Activated CD4-positive, alpha-beta T cell treated with anti-CD3 and anti-CD28 coated beads, Interleukin-2, amount 10 ng/mL, durations not matched to agents 7 days and 5 days (primary cell): ENCODE results near the gene KDM3B. TPM values are rescaled to one million over a fixed set of nuclear protein-coding genes. Genes with fewer than 3 reads are reported as not detected.

Experiments
- CTCF ChIA-PET: fragments of 350-600 bp; sonication (Branson Sonifier 250); formaldehyde crosslinking; loops from one replicate; lab custom pipeline; 2021; ENCODE audit warnings: antibody characterized with exemption; lab: Charles Lee
- POLR2A ChIA-PET: fragments of 350-600 bp; sonication (Branson Sonifier 250); formaldehyde crosslinking; loops from one replicate; lab custom pipeline; 2021; ENCODE audit warnings: antibody characterized with exemption; lab: Charles Lee
- DNase-seq: peaks from one replicate; pipeline ENCODE4 v3.0.0-alpha.2; 2020
- H3K27ac Mint-ChIP-seq: one replicate; pipeline ENCODE4 v1.8.0; 2021; ENCODE audit warnings: mild to moderate bottlenecking, moderate library complexity, mixed read lengths
- H3K27me3 Mint-ChIP-seq: one replicate; pipeline ENCODE4 v1.8.0; 2021; ENCODE audit warnings: mixed read lengths
- H3K36me3 Mint-ChIP-seq: one replicate; pipeline ENCODE4 v1.8.0; 2021; ENCODE audit warnings: low read depth, mixed read lengths
- H3K4me1 Mint-ChIP-seq: one replicate; pipeline ENCODE4 v1.8.0; 2021; ENCODE audit warnings: mixed read lengths
- H3K4me3 Mint-ChIP-seq: one replicate; pipeline ENCODE4 v1.8.0; 2021; ENCODE audit warnings: mild to moderate bottlenecking, moderate library complexity, mixed read lengths
- H3K9me3 Mint-ChIP-seq: one replicate; pipeline ENCODE4 v1.8.0; 2021; ENCODE audit warnings: mixed read lengths
- total RNA-seq, 2 experiments: library from RNA; stranded (reverse); gene quantifications; one replicate each; pipeline ENCODE4 v1.2.3, GENCODE V29; 2021

Gene KDM3B
- total RNA-seq, 2 experiments from 2014 or later = 60.4 to 65.7 TPM

DNA sequence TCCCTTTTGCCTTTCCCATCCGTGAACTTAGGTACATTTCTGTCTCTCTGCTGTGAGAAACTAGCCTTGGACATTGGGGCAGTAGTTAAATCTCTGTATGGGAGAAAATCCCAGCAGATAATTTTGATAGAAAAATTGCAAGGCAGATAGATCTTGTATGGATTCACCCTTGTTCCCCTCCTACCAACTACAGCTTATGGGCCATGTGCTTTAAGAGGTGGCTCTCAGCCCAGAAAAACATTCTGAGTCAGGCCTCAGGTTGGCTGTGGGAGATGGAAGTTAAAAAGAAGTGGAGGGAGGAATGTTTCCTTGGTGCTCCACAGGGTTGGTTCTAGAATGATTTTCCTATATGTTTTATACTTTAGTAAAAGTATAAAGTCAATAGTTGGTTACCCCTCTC is 1.4 kb upstream of the KDM3B start:
- H3K27ac Mint-ChIP-seq = no peak overlapping the region
- DNase-seq = no peak
- CTCF ChIA-PET = interaction anchor here (1.1 to 9.3 kb wide), 15 partner anchors 16 to 167 kb away, joined by 3 to 444 read pairs (median 7); partner anchors contain the start of genes CDC25C, EGR1 and FAM53C
- no peaks in the 10 kb centered on the region for H3K27me3 Mint-ChIP-seq
- POLR2A ChIA-PET = no interaction called here
- H3K36me3 Mint-ChIP-seq = peaks cover 52% of the 10 kb centered on the region
- H3K4me1 Mint-ChIP-seq = peaks cover 41% of the 10 kb centered on the region
- peaks cover 6% of the 10 kb centered on the region for H3K9me3 Mint-ChIP-seq
- no peak overlapping the region for H3K4me3 Mint-ChIP-seq

DNA sequence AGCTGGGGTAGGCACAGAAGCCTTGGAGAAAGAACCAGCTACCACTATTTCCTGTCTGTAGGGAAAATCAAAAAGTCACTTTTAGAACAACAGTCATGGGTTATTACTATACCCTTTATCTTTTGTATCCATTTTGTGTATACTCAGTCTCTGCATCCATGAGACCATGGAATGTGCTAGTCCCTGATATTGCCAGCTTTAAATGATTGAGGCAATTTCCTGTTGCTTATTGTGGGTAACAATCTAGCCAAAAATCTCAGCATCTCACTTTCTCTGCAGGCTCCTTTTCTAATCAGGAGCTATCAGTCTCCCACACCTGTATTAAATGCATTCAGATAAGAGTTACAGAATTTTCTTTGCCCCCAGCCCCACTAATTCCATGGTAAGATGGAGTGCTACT is 968 bp upstream of the KDM3B start:
- H3K27me3 Mint-ChIP-seq = no peaks in the 10 kb centered on the region
- peaks cover 6% of the 10 kb centered on the region for H3K9me3 Mint-ChIP-seq
- CTCF ChIA-PET = interaction anchor here (0.7 to 9.3 kb wide), 54 partner anchors 10 to 312 kb away, joined by 3 to 444 read pairs (median 6); partner anchors contain the start of genes BRD8, CDC23, CDC25C and EGR1
- H3K4me1 Mint-ChIP-seq = peaks cover 44% of the 10 kb centered on the region
- peak overlapping the region; percentile 60 for H3K4me3 Mint-ChIP-seq
- H3K36me3 Mint-ChIP-seq = peaks cover 50% of the 10 kb centered on the region
- DNase-seq = no peak
- POLR2A ChIA-PET = no interaction called here
- no peak overlapping the region for H3K27ac Mint-ChIP-seq

DNA sequence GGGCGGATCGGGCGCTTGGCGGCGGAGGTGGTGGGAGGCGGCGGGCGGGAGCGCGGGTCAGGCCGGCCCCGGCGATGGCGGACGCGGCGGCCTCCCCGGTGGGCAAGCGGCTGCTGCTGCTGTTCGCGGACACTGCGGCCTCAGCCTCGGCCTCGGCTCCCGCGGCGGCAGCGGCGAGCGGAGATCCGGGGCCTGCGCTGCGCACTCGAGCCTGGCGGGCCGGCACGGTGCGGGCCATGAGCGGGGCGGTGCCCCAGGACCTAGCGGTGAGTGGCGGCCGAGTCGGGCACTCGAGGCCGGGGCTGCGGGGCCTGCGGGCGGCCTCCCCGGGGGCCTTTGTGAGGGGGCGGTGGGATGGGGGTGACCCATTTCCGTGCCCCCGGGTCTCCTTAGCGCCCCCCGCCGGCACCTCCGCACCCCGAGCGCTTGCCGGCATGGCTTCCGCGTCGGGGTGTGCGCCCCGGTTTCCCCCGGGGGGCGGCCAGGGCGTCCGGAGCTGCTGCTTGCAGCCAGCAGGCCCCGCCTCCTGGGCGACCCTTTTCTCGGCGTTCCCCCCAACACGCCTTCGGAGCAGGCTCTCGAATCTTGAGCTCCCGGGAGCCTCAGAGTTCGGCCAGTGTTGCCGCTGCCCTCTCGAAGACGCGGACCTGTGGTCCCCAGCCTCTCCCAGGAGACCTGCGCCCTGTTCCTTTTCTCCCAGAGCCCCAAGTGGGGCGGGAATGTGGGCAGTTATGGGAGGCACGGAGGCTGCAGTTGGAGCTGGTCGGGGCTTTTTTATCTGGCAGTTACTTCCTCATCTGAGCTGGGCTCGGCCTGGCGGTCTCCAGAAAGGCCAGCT is 456 bp downstream of the KDM3B start:
- Mint-ChIP-seq H3K9me3 (peaks cover 6% of the 10 kb centered on the region), H3K4me1 (peaks cover 47% of the 10 kb centered on the region), H3K4me3 (peak overlapping the region; percentile 93), H3K27me3 (no peaks in the 10 kb centered on the region), H3K36me3 (peaks cover 41% of the 10 kb centered on the region), H3K27ac (peak overlapping the region; percentile 98)
- POLR2A ChIA-PET = interaction anchor here (0.6 to 2.1 kb wide), 7 partner anchors 14 to 318 kb away, joined by 3 to 10 read pairs (median 5); partner anchors contain the start of genes CDC23, ETF1 and FAM53C
- peak; percentile 73 for DNase-seq
- CTCF ChIA-PET = interaction anchor here (0.6 to 9.3 kb wide), 85 partner anchors 8 to 1585 kb away, joined by 3 to 444 read pairs (median 4); partner anchors contain the start of genes BRD8, CDC23, CDC25C and EGR1

DNA sequence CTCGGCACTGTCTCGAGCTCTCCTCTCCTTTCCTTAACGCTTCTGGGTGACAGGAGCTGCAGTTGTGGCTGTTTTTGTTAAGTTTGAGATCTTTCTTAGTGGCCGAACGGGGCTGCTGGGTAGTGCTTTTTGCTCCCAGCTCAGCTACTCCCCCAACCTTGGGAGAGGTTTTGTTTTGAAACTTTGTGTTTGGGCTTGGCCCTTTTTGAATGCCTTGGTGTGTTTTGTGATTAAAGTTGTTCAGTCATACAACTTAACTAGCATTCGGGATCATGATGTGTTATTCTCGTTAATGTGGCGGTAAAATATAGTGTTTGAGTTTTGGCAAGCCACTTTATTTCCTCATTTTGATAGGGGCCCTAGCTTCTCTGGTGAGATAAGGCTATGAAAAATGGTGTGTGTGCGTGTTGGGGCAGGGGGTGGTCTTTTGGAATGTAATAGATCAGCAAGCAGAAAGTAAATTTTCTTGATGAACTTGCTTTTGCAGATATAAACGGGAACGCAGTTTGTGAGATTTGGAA is 1.1 kb downstream of the KDM3B start:
- H3K4me3 Mint-ChIP-seq = peak overlapping the region; percentile 93
- CTCF ChIA-PET = interaction anchor here (0.6 to 9.3 kb wide), 44 partner anchors 8 to 938 kb away, joined by 3 to 444 read pairs (median 4); partner anchors contain the start of genes BRD8, CDC23, CDC25C and EGR1
- H3K36me3 Mint-ChIP-seq = peaks cover 36% of the 10 kb centered on the region
- POLR2A ChIA-PET = interaction anchor here (0.6 to 2.1 kb wide), 4 partner anchors 16 to 319 kb away, joined by 3 to 10 read pairs (median 6); partner anchors contain the start of genes ETF1 and FAM53C
- H3K27ac Mint-ChIP-seq = peak overlapping the region; percentile 98
- H3K9me3 Mint-ChIP-seq = peaks cover 6% of the 10 kb centered on the region
- no peaks in the 10 kb centered on the region for H3K27me3 Mint-ChIP-seq
- H3K4me1 Mint-ChIP-seq = peaks cover 47% of the 10 kb centered on the region
- no peak for DNase-seq

DNA sequence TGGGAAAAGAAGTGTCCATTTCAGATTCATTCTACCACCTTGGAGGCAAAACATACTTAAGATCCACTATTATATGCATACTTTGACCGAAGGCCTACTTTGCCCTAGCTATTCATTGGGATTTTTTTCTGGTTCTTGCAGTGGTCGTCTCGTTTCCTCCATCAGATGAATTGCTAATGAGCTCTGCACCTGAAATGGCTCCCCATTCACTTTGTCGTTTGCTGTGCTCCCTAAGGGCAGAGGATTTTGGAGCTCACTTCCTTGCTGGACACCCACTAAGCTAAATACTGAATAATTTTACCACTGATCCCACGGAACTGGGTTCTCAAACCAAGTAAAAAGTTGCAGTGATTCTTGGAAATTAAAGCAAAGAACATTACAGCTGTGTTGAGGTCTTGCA is 1.9 kb downstream of the KDM3B start:
- Mint-ChIP-seq H3K4me1 (peaks cover 47% of the 10 kb centered on the region), H3K36me3 (peaks cover 30% of the 10 kb centered on the region), H3K27ac (peak overlapping the region; percentile 98), H3K9me3 (peaks cover 6% of the 10 kb centered on the region), H3K27me3 (no peaks in the 10 kb centered on the region), H3K4me3 (peak overlapping the region; percentile 93)
- ChIA-PET CTCF (interaction anchor here (0.6 to 9.3 kb wide), 13 partner anchors 9 to 1068 kb away, joined by 3 to 444 read pairs (median 5); partner anchors contain the start of genes CDC25C and FAM53C), POLR2A (interaction anchor here (2.1 kb wide), 1 partner anchor 17 kb away, joined by 10 read pairs; the partner anchor contains the start of gene FAM53C)
- DNase-seq = no peak

DNA sequence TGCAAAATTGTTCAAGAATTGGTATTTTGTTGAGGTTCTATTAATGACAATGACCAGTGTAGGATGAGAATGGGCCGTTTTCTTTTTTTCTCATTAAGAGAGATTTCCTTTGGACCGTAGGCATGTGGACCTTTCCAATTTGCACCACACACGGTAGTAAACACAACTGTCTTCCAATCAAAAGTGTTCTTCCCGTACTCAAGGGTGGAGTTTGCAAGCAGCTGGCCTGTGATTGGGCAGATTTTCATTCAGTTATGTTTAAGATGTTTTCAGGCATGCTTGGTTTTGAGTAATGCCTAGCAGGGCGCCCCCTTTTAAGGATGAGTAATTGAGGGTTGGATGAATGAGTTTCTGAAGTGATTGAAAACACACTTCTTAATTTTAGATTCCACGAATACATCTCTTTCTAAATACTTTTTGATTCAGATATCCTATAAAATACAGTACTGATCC is 2.5 kb downstream of the KDM3B start:
- peak; percentile 57 for DNase-seq
- peaks cover 6% of the 10 kb centered on the region for H3K9me3 Mint-ChIP-seq
- H3K4me3 Mint-ChIP-seq = peak overlapping the region; percentile 93
- POLR2A ChIA-PET = interaction anchor here (2.1 kb wide), 1 partner anchor 17 kb away, joined by 10 read pairs; the partner anchor contains the start of gene FAM53C
- H3K36me3 Mint-ChIP-seq = peaks cover 30% of the 10 kb centered on the region
- peak overlapping the region; percentile 10 for H3K27ac Mint-ChIP-seq
- CTCF ChIA-PET = interaction anchor here (1.2 to 9.3 kb wide), 5 partner anchors 15 to 1068 kb away, joined by 3 to 444 read pairs (median 73); partner anchors contain the start of genes CDC25C and FAM53C
- H3K4me1 Mint-ChIP-seq = peaks cover 47% of the 10 kb centered on the region
- no peaks in the 10 kb centered on the region for H3K27me3 Mint-ChIP-seq

DNA sequence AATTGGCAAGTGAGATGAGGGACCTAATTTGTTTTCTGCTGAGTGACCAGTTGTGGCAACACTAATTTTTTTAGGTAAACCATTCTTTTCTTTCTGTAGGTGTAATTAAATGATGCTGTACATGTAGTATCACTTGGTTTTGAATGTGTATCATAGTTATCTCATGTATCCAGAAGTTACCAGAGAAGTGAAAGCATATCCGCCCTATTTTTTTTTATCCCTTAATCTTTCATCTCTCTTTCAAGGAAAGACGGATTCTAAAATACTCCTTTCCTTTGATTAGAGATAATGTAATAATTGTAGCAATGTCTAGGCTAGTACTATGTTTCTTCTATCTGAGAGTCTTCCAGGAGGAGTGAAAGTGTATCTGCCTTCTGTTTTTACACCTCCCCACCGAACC is 7.1 kb downstream of the KDM3B start:
- peaks cover 25% of the 10 kb centered on the region for H3K4me1 Mint-ChIP-seq
- DNase-seq = no peak
- H3K27me3 Mint-ChIP-seq = no peaks in the 10 kb centered on the region
- ChIA-PET CTCF (no interaction called here), POLR2A (no interaction called here)
- no peak overlapping the region for H3K4me3 Mint-ChIP-seq
- peaks cover 12% of the 10 kb centered on the region for H3K36me3 Mint-ChIP-seq
- no peaks in the 10 kb centered on the region for H3K9me3 Mint-ChIP-seq
- no peak overlapping the region for H3K27ac Mint-ChIP-seq

DNA sequence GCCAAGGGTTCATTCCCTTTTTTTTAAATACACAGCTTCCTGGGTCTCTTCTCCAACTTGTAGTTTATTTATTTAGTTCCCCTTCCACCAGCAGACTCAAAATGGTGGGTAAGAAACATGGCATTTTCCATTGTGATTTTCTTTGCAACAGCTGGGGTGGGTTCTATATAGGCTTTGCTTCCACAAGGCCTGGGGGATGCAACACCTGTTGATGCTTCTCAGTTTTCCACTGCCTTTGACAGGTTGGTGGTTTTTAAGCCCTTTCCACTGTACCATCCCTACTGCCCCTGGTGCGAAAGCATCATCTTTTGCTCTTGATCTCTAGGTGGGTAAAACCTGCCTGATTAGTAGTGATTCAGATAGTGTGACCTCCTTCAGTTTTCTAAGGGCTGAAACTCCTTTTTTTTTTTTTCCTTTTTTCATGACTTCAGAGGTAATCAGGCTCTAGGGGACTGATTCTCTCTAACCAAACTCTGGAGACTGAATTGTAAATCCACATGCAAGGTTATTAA is 8.5 kb downstream of the KDM3B start:
- Mint-ChIP-seq H3K9me3 (no peaks in the 10 kb centered on the region), H3K4me3 (no peak overlapping the region), H3K36me3 (peaks cover 6% of the 10 kb centered on the region), H3K27me3 (no peaks in the 10 kb centered on the region), H3K27ac (no peak overlapping the region), H3K4me1 (peaks cover 11% of the 10 kb centered on the region)
- CTCF ChIA-PET = interaction anchor here (2.4 kb wide), 1 partner anchor 8 kb away, joined by 19 read pairs; the partner anchor contains the start of gene KDM3B
- POLR2A ChIA-PET = no interaction called here
- no peak for DNase-seq

DNA sequence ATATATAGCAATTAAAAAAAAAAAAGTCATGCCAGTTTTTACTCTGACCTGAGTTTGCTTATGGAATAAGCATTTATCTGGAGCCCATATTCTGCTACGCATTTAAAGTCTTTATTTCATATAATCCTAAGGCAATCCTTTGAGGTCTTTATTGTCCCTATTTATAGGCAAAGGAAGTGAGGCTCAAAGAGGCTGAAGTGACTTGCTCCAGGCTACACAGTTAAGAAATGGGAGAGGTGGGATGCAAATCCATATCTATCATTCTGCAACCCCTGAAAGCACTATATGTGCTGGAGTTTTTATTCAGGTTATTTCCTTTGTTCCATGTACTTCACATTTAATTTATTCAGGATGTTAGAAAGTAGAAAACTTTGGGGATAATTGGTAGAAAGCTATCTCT is 12.1 kb downstream of the KDM3B start:
- Mint-ChIP-seq H3K4me1 (peaks cover 18% of the 10 kb centered on the region), H3K27ac (no peak overlapping the region), H3K27me3 (no peaks in the 10 kb centered on the region), H3K4me3 (no peak overlapping the region), H3K36me3 (peaks cover 3% of the 10 kb centered on the region), H3K9me3 (no peaks in the 10 kb centered on the region)
- ChIA-PET CTCF (interaction anchor here (1.5 kb wide), 1 partner anchor 12 kb away, joined by 10 read pairs; the partner anchor contains the start of gene KDM3B), POLR2A (no interaction called here)
- DNase-seq = no peak

DNA sequence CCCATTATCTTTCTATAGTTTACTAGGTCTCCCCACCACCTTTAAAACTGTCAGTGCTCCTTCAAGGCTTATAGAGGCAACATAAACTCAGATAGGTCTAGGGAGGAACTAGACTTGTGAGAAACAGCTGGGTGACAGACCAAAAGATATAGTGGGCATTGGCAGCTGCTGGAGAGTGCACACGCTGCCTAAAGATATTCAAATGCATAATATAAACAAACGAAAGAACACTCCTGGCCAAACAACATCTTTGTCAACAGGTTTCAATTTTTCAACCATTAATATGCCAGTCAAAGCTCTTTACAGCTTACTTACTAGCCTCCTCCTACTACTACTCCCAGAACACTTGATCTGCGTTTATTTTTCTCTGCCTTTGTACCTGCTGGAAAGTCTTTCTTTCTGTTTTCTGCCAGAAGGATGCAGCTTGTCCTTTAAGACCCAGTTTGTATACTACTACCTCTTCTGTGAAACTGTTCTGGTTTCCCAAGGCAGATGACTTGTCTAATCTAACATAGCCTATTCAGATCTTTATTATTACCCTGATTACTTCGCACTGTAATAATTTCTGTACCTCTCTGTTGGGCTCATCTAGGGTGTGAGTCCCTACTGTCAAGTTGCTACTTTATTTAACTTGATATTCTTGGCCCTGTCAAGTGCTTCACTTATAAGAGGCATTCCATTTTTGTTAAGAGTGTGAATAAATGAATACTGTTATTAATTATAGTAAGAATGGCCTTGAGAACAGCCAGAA is 14.3 kb downstream of the KDM3B start:
- peaks cover 15% of the 10 kb centered on the region for H3K4me1 Mint-ChIP-seq
- CTCF ChIA-PET = interaction anchor here (7.9 kb wide), 1 partner anchor 13 kb away, joined by 119 read pairs; the partner anchor contains the start of gene KDM3B
- POLR2A ChIA-PET = no interaction called here
- DNase-seq = no peak
- H3K27me3 Mint-ChIP-seq = no peaks in the 10 kb centered on the region
- peaks cover 3% of the 10 kb centered on the region for H3K36me3 Mint-ChIP-seq
- H3K9me3 Mint-ChIP-seq = no peaks in the 10 kb centered on the region
- H3K27ac Mint-ChIP-seq = no peak overlapping the region
- H3K4me3 Mint-ChIP-seq = no peak overlapping the region

DNA sequence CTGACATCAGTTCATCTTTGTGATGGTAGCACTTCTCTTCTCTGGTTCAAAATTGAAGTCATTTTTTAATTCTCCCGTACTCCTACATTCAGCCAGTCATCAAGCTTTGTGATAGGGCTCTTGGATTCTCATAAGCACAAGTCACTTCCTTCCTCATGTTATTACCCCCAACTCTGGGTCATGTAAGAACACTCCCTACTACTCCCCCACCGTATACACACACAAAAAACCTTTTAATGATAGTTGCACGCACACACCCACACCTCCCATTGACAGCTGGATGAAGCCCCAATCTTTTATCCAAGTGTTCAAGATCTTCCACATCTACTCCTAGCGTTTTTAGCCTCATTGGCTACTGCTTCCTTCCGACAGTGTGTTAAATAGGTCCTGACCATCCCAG is 16.8 kb downstream of the KDM3B start:
- ChIA-PET CTCF (interaction anchor here (7.9 kb wide), 1 partner anchor 16 kb away, joined by 119 read pairs; the partner anchor contains the start of gene KDM3B), POLR2A (no interaction called here)
- H3K4me3 Mint-ChIP-seq = no peak overlapping the region

More for the DNA sequence above, 16.8 kb downstream of the KDM3B start:
- Mint-ChIP-seq H3K4me1 (peaks cover 17% of the 10 kb centered on the region), H3K27ac (no peak overlapping the region), H3K36me3 (peaks cover 1% of the 10 kb centered on the region), H3K27me3 (no peaks in the 10 kb centered on the region), H3K9me3 (no peaks in the 10 kb centered on the region)
- no peak for DNase-seq
